Keratinocyte (primary cell): Measurements from ENCODE around the gene MAP3K6. TPM values are rescaled to one million over a fixed set of nuclear protein-coding genes. Genes with fewer than 3 reads are reported as not detected.

Source experiments
- DNase-seq: peaks from one replicate; pipeline ENCODE4 v3.0.0-alpha.2; 2011; ENCODE audit warnings: low read depth, missing footprints, low spot score
- FAIRE-seq: peaks from 2 replicates; lab custom pipeline; 2011; peaks lifted over from hg19 to GRCh38; lab: Jason Lieb, UNC
- H2AFZ ChIP-seq: 2 replicates; pipeline ENCODE4 v1.6.0; 2012; ENCODE audit warnings: low read length, control low read depth, inconsistent platforms; ENCODE audit not compliant: control insufficient read depth
- H3K27ac ChIP-seq: 2 replicates; pipeline ENCODE4 v1.5.1; 2011; ENCODE audit warnings: low read length; ENCODE audit not compliant: control insufficient read depth, insufficient read depth
- H3K27me3 ChIP-seq: 3 replicates; pipeline ENCODE4 v1.6.0; 2011; ENCODE audit warnings: low read length; ENCODE audit not compliant: control insufficient read depth, insufficient read depth; ENCODE audit errors: extremely low read depth
- H3K36me3 ChIP-seq, 2 experiments: 2 replicates in 1 of 2; 3 replicates in 1 of 2; pipeline ENCODE4 v1.5.1; 2011; ENCODE audit warnings: low read length in 2 of 2, mild to moderate bottlenecking in 1 of 2; ENCODE audit not compliant: control insufficient read depth in 2 of 2, insufficient read depth in 2 of 2; ENCODE audit errors: extremely low read depth in 1 of 2
- H3K4me1 ChIP-seq: 3 replicates; pipeline ENCODE4 v1.5.1; 2011; ENCODE audit warnings: low read length; ENCODE audit not compliant: control insufficient read depth, insufficient read depth; ENCODE audit errors: extremely low read depth
- H3K4me2 ChIP-seq: 3 replicates; pipeline ENCODE4 v1.6.0; 2011; ENCODE audit warnings: low read depth, low read length; ENCODE audit not compliant: control insufficient read depth, insufficient read depth; ENCODE audit errors: extremely low read depth
- H3K4me3 ChIP-seq, 3 experiments: fragments of 200-600 bp in 1 of 3; sonication (generic) in 1 of 3; 2 replicates in 2 of 3; 3 replicates in 1 of 3; pipeline ENCODE4 v1.5.1; 2011 to 2016; ENCODE audit warnings: low read length in 3 of 3, mild to moderate bottlenecking in 3 of 3, control low read depth in 2 of 3, inconsistent platforms in 1 of 3, low read depth in 1 of 3, mixed read lengths in 1 of 3, mixed run types in 1 of 3, moderate library complexity in 1 of 3; ENCODE audit not compliant: control insufficient read depth in 2 of 3, insufficient read depth in 2 of 3; ENCODE audit errors: extremely low read depth in 1 of 3
- H3K79me2 ChIP-seq: 2 replicates; pipeline ENCODE4 v1.6.0; 2012; ENCODE audit warnings: low read length; ENCODE audit not compliant: control insufficient read depth, insufficient read depth
- H3K9ac ChIP-seq: 3 replicates; pipeline ENCODE4 v1.6.0; 2011; ENCODE audit warnings: low read length; ENCODE audit not compliant: control insufficient read depth, insufficient read depth; ENCODE audit errors: extremely low read depth
- H3K9me1 ChIP-seq: 3 replicates; pipeline ENCODE4 v1.6.0; 2011; ENCODE audit warnings: low read length; ENCODE audit not compliant: control insufficient read depth, insufficient read depth; ENCODE audit errors: extremely low read depth
- H3K9me3 ChIP-seq: 2 replicates; pipeline ENCODE4 v1.5.1; 2012; ENCODE audit warnings: low read depth, low read length; ENCODE audit not compliant: control insufficient read depth
- H4K20me1 ChIP-seq: 3 replicates; pipeline ENCODE4 v1.6.0; 2011; ENCODE audit warnings: low read length; ENCODE audit not compliant: control insufficient read depth, insufficient read depth; ENCODE audit errors: extremely low read depth
- EZH2 ChIP-seq: IDR thresholded peaks from one replicate; pipeline ENCODE4 v1.6.1; 2012; ENCODE audit warnings: inconsistent platforms, mild to moderate bottlenecking, low read length, moderate library complexity
- dilution Hi-C: fragments of 300-500 bp; cut with MboI; formaldehyde crosslinking; loops from one replicate; pipeline ENCODE4 v1.7.0; 2020; ENCODE audit warnings: low sequenced_read_pairs; ENCODE audit not compliant: extremely low pct_ligation_motif_present
- polyA plus RNA-seq, 5 experiments: library from polyadenylated mRNA; depleted of rRNA in 3 of 5; stranded (reverse) in 3 of 5; stranded (forward) in 1 of 5; unstranded in 1 of 5; fragments of >200 nt; gene quantifications; 1 replicate in 1 of 5; 2 replicates in 3 of 5; 3 replicates in 1 of 5; pipeline versions ENCODE4 v1.2.1 to v1.2.3, GENCODE V29; 2011 to 2012; ENCODE audit warnings: missing spikeins in 2 of 5, low read depth in 1 of 5, low replicate concordance in 1 of 5
- TF ChIP-seq, protein P1 (sequence below), 3 experiments: IDR thresholded peaks in 1 of 3; conservative IDR thresholded peaks in 1 of 3; optimal IDR thresholded peaks in 1 of 3; 2 replicates in 2 of 3; 3 replicates in 1 of 3; pipeline versions ENCODE3 to v1.5.1; 2011; ENCODE audit warnings: low read length in 3 of 3, mild to moderate bottlenecking in 3 of 3, moderate library complexity in 2 of 3, control low read depth in 1 of 3, inconsistent platforms in 1 of 3; ENCODE audit not compliant: insufficient read depth in 2 of 3; ENCODE audit errors: extremely low read depth in 1 of 3

The MAP3K6 gene
- polyA plus RNA-seq, 1 donor (not counting 4 experiments of a cell fraction or from before 2014, with no cell fraction given): 13.4 TPM

DNA sequence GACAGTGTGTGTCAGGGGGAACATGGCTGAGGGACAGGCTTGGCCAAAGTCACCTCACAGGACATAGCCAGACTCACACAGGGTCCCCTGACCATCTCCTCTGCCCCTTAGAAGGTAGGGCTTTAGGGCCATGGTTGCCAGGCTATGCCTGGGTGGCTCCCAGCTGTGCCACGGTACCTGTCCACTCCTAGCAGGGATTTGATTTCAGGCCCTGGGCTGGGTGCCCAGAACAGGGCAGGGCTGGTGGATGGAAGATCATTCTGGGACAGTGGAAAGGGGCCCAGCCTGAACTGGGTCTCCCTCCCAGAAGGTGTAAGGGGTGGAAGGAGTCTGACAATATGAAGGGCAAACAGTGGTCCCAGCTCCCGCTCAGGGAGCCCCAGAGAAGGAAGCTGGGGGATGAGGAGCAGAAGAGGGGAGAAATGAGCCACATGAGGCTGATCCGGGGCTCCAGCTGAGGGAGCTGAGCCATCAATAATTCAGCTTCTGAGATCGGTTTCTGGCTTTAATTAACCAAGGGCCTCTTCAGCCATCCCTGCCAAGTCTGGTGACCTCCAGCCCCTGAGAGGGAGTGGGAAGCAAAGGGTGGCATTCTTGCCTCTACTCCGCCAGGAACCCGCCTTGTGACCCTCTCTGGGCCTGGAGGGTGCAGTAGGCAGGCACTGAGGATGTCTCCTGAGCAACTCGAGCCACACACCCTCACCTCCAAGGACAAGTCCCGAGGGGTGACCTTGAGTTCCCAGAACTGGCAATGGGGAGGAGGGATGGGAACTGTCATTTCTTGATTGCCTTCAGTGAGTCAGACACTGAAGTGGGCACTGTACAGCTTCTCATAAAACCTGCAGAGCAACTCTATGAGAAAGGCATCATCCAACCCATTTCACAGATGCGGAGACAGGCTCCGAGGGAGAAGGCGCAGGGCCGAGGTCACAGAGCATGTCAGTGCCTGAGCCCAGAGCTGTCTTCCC, 14.3 kb upstream of the MAP3K6 start:
- Histone ChIP-seq H3K4me2 (no peak overlapping the region), H3K9me1 (no peaks in the 10 kb centered on the region), H3K79me2 (no peaks in the 10 kb centered on the region), H3K9ac (no peak overlapping the region), H3K27ac (no peak overlapping the region), H3K36me3 (no peaks in the 10 kb centered on the region), H3K4me1 (peaks cover 16% of the 10 kb centered on the region), H3K9me3 (no peaks in the 10 kb centered on the region), H3K27me3 (no peaks in the 10 kb centered on the region), H4K20me1 (no peaks in the 10 kb centered on the region), H2AFZ (no peak overlapping the region), H3K4me3 (no peak overlapping the region)
- FAIRE-seq (no peak), DNase-seq (no peak)
- no peak for TF ChIP-seq EZH2
- TF ChIP-seq, protein P1, sequence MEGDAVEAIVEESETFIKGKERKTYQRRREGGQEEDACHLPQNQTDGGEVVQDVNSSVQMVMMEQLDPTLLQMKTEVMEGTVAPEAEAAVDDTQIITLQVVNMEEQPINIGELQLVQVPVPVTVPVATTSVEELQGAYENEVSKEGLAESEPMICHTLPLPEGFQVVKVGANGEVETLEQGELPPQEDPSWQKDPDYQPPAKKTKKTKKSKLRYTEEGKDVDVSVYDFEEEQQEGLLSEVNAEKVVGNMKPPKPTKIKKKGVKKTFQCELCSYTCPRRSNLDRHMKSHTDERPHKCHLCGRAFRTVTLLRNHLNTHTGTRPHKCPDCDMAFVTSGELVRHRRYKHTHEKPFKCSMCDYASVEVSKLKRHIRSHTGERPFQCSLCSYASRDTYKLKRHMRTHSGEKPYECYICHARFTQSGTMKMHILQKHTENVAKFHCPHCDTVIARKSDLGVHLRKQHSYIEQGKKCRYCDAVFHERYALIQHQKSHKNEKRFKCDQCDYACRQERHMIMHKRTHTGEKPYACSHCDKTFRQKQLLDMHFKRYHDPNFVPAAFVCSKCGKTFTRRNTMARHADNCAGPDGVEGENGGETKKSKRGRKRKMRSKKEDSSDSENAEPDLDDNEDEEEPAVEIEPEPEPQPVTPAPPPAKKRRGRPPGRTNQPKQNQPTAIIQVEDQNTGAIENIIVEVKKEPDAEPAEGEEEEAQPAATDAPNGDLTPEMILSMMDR (optimal IDR thresholded peaks at IDR 0.05 in 1 of 3, IDR thresholded peaks at IDR 0.05 in 1 of 3, conservative IDR thresholded peaks at IDR 0.05 in 1 of 3; ENCODE audit: extremely low read depth in 1 of 3, insufficient read depth in 2 of 3, low read length in 3 of 3): no peak
- dilution Hi-C loops: no loop called here

DNA sequence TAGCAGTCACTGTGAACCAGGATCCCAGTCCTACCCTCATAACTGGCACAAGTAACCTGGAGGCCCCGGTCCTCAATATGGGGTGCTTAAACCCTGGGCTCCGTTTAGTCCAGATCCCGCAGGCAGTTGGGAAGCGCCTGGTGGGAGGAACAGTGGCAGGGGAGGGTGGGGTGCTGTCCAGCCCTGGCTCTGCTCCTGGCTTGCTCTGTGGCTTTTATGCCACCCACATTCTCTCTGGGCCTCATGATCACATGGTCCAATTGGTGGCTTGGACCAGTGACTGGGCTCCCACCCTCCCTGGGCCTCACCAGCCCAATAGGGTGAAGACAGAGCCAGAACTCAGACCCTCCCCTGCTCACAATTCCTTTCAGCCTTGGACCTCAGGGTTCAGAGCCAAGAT, 13.5 kb upstream of the MAP3K6 start:
- no peak for DNase-seq
- H3K9me1 ChIP-seq: no peaks in the 10 kb centered on the region
- no peaks in the 10 kb centered on the region for H3K27me3 ChIP-seq
- H4K20me1 ChIP-seq: no peaks in the 10 kb centered on the region
- TF ChIP-seq, protein P1 (optimal IDR thresholded peaks at IDR 0.05 in 1 of 3, IDR thresholded peaks at IDR 0.05 in 1 of 3, conservative IDR thresholded peaks at IDR 0.05 in 1 of 3; ENCODE audit: extremely low read depth in 1 of 3, insufficient read depth in 2 of 3, low read length in 3 of 3): no peak
- FAIRE-seq: no peak
- no peak overlapping the region for H2AFZ ChIP-seq
- H3K27ac ChIP-seq: no peak overlapping the region
- no peaks in the 10 kb centered on the region for H3K9me3 ChIP-seq
- dilution Hi-C loops: no loop called here
- H3K4me2 ChIP-seq: no peak overlapping the region
- no peaks in the 10 kb centered on the region for H3K79me2 ChIP-seq
- no peaks in the 10 kb centered on the region for H3K36me3 ChIP-seq
- peaks cover 16% of the 10 kb centered on the region for H3K4me1 ChIP-seq
- H3K4me3 ChIP-seq: no peak overlapping the region
- no peak overlapping the region for H3K9ac ChIP-seq
